Posterior vena cava (tissue), 2 donors: ENCODE data around the gene CHMP4B. TPM values are rescaled to one million over a fixed set of nuclear protein-coding genes. Genes with fewer than 3 reads are reported as not detected.

ENCODE experiments used
- DNase-seq: peaks from one replicate; pipeline ENCODE4 v3.0.0-alpha.2; 2020; ENCODE audit warnings: low spot score
- intact Hi-C, 2 donors: fragments of 100-400 bp; cut with DNase I; formaldehyde crosslinking; loops; one replicate each; pipeline versions ENCODE4 v1.14.1 to v1.14.2; 2022 to 2023
- total RNA-seq, 2 donors: library from RNA; stranded (reverse); fragmentation: NEBNext Ultra II Directional; extraction: Animal tissue kit (Norgen Biotek cat#: 25700); gene quantifications; one replicate each; pipeline ENCODE4 v1.2.1, GENCODE V29; 2021
- donor health status: DM: yes; HTN: yes; CAD: no.
- donor health status: DM: yes; HTN: yes; CAD: no.

CHMP4B gene
- total RNA-seq, 2 donors from 2014 or later, result 79.2 to 104 TPM

- intact Hi-C loops, result no loop called here
- peak; percentile 57 for DNase-seq
These were observed 41.7 kb downstream of the CHMP4B start for GRCh38 chr20:33852626-33853506.

DNA sequence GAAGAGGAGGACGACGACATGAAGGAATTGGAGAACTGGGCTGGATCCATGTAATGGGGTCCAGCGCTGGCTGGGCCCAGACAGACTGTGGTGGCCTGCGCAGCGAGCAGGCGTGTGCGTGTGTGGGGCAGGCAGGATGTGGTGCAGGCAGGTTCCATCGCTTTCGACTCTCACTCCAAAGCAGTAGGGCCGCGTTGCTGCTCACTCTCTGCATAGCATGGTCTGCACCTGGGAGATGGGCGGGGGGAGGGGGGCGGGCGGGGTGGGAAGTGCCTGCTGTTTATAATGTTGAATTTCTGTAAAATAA lies 42.3 kb downstream of the CHMP4B start:
- peak; percentile 36 for DNase-seq
- intact Hi-C loops, result no loop called here

- intact Hi-C loops, result loop anchor here in 1 of 2 donors (1.0 kb wide), 1 partner anchor 22 kb away; no protein-coding TSS in a partner anchor
These were observed 46.8 kb downstream of the CHMP4B start for GRCh38 chr20:33857722-33858563.

DNA sequence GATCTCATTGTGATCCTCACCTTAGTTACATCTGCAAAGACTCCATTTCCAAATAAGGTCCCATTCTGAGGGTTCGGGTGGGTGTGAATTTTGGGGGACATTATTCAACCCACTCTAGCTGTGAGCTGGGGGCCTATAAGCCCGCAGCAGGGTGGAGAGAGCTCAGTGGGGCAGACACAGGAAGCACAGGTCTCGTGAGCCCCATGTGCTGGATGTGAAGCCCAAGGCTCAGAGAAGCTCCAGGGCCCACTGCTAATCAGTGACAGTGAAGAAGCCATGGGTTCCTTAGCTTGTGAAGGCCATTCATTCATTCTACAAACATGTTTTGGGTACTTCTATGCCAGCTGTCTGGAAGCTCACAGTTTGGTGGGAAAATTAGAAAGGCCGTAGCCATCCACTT lies 47.5 kb downstream of the CHMP4B start:
- peak; percentile 11 for DNase-seq
- intact Hi-C loops, result no loop called here

More at GRCh38 chr20:33857722-33858563, 46.8 kb downstream of the CHMP4B start:
- peak; percentile 32 for DNase-seq

GRCh38 chr20:33859157-33859695 lies 48.1 kb downstream of the CHMP4B start:
- intact Hi-C loops, result no loop called here
- no peak for DNase-seq

DNA sequence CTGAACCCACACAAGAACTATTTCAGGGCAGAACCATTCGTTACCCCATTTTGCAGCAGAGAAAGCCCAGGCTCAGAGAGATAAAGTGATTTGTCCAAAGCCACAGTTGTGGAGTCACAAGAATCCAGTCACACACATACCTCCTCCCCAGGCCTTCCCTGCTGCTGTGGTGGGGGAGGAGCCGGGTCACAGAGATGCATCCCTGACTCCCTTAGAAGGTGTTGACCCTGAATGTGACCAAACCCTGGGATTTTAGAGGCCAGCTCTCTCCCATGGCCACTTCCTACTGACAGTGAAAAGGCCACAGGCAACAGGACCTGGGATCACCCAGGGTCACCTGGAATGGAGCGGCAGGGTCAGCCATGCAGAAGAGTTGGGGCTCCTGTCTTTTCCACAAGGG lies 48.6 kb downstream of the CHMP4B start:
- intact Hi-C loops, result loop anchor here (5.0 to 10.0 kb wide), 3 partner anchors 208 to 275 kb away; no protein-coding TSS in a partner anchor
- DNase-seq, result no peak

DNA sequence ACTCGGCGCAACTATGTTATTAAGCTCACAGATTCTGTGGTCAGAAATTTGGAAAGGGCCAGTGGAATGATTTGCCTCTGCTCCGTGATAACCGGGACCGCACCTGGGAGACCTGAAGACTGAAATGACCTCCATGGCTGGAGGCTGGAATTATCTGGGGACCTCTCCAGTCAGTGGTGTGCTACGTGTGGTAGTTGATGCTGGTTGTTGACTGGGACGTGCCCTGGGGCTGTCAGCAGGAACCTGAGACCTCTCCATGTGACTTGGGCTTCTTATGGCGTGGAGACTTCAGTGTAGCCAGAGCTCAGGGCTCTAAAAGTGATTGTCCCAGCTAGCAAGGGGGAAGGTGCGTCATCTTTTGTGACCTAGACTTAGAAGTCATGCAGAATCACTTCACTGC lies 50.3 kb downstream of the CHMP4B start:
- DNase-seq, result no peak
- intact Hi-C loops, result loop anchor here (5.0 to 10.0 kb wide), 3 partner anchors 206 to 273 kb away; no protein-coding TSS in a partner anchor

DNA sequence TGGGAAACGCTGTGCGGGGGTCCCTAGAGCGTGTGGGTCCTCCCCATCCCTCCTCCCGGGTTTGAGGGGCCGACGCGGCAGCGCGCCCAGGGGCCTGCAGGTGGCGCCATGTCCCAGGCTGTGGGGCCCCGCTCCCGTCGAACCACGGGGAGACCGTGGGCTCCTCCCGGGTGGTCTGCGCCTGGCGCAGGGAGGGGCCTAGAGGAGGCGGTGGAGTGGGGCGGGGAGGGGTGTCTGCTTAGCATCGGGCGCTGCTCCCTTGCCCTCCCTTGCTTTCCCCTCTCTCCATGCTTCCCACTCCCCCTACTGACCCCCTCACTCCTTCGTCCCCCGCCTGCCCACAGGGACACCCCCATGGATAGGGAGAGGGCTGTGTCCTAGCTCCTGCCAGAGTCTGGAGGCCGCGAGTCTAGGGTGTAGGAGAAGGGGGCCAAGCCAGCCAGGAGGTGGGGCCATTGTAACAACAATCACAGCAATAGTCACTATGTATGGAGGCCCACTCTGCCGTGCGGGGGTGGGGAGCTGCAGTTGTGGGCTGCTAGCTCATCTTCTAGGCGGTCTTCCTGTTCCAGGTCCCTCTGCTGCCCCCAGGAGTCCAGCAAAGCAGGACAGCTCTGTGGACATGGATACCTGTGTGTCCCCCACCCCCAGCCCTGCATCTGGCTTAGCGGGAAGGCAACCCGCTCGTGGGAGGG lies 51.7 kb downstream of the CHMP4B start:
- intact Hi-C loops, result loop anchor here (5.0 to 10.0 kb wide), 3 partner anchors 204 to 272 kb away; no protein-coding TSS in a partner anchor
- peak; percentile 85 for DNase-seq

GRCh38 chr20:33863440-33864323 lies 52.5 kb downstream of the CHMP4B start:
- no peak for DNase-seq
- intact Hi-C loops, result loop anchor here (2.0 to 10.0 kb wide), 4 partner anchors 204 to 271 kb away; no protein-coding TSS in a partner anchor

DNA sequence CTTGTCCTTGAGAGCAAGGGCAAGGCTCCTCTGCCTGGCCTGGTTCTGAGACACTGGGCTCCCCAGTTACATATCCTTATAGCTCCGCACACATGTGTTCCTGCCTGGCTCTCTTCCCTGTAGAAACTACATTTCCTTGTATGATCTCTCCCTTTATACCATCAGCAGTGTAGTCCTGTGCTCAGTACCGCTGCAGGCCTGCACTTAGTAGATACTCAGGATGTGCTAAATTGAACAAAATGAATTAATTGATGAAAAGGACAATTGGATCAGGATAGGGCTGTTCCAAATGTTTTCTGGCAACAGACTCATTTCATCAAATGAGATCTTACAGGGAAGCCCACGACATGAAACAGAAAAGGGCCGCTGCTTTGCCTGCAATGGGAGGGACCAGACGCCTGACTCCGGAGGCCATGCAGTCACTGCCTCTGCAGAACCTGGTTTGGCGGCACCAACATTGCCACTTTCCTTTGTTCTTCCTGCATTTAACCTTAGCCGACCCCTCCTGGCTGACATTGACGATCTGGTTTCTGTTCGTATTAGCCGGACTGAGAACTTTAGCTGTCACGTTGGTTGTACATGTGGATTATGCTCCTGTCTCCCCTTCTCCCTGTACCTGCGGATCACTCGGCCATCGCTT lies 53.3 kb downstream of the CHMP4B start:
- no peak for DNase-seq
- intact Hi-C loops, result loop anchor here (2.0 to 10.0 kb wide), 4 partner anchors 203 to 270 kb away; no protein-coding TSS in a partner anchor

DNA sequence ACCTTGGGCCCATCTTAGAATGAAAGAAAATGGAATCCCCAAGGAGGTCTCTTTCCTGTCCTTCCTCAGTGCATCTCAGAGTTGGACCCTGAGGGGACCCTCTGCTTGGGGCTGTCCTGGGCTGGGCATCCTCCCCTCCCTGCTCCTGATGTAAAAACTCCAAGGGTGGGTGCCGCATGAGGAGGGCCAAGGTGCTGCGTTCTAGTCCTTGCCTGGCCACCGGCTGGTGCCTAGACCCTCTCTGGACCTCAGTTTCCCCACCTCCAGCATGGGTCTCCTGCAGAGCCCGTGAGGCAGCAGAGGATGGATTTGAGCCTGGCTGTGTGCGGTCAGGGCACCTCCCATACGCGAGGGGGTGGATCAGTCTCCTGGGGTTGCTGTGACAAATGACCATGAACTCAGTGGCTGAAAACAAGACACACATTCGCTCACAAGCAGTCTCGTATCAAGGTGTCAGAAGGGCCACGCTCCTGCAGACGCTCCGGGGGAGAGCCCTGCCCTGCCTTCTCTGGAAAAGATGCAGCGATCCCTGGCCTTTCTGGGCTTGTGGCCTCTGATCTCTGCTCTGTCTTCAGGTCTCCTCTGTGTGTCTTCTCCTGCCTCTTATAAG lies 54.7 kb downstream of the CHMP4B start:
- no peak for DNase-seq
- intact Hi-C loops, result loop anchor here in 1 of 2 donors (2.0 to 10.0 kb wide), 2 partner anchors 203 to 269 kb away; no protein-coding TSS in a partner anchor

GRCh38 chr20:33866398-33867100 lies 55.4 kb downstream of the CHMP4B start:
- no peak for DNase-seq
- intact Hi-C loops, result loop anchor here in 1 of 2 donors (10.0 kb wide), 1 partner anchor 268 kb away; no protein-coding TSS in a partner anchor

DNA sequence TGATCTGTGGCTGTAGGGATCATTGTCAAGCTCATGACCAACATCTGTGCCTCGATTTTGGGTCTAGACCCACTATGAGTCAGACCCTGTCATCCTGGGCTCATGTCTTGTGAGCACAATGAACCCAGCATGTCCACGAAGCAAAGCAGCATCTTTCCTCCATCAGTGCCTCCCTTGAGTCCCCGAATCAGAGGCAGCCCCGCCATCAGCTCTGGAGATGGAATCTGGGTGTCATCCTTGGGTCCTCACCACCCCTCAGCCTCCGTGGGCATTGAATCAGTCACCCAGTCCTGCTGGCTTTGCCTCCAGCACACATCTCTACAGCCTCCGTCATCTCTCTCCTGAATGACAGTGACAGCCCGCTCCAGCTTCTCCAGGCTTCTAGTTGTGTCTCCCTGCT lies 56.9 kb downstream of the CHMP4B start:
- intact Hi-C loops, result loop anchor here in 1 of 2 donors (1.0 to 10.0 kb wide), 2 partner anchors 30 to 267 kb away; no protein-coding TSS in a partner anchor
- DNase-seq, result peak; percentile 50

- no peak for DNase-seq
- intact Hi-C loops, result loop anchor here in 1 of 2 donors (1.0 to 10.0 kb wide), 2 partner anchors 30 to 266 kb away; no protein-coding TSS in a partner anchor
These were observed 57.4 kb downstream of the CHMP4B start for GRCh38 chr20:33868595-33868994.

- no peak for DNase-seq
- intact Hi-C loops, result loop anchor here in 1 of 2 donors (10.0 kb wide), 1 partner anchor 266 kb away; no protein-coding TSS in a partner anchor
These were observed 58.1 kb downstream of the CHMP4B start for GRCh38 chr20:33869283-33869682.

DNA sequence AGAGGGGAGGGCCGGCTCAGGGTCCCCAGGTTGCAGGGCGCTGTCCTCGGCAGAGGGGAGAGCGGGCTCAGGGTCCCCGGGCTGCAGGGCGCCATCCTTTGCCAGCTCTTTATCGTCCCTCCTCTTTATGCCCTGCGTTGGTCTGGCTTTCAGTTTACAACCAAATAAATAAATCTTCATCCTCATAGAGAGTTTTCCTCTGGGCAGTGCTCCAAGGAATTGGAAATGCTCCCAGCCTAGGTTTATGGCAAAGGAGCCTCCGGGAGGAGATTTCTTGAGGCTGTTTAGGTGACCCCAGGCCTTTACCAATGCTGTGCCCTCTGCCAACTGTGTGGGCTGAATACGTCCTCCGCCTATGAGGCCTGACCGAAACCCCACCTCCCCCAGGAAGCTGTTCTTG lies 60.2 kb downstream of the CHMP4B start:
- intact Hi-C loops, result no loop called here
- no peak for DNase-seq
